ENCODE results near the gene CMKLR1.

The CMKLR1 gene

DNA sequence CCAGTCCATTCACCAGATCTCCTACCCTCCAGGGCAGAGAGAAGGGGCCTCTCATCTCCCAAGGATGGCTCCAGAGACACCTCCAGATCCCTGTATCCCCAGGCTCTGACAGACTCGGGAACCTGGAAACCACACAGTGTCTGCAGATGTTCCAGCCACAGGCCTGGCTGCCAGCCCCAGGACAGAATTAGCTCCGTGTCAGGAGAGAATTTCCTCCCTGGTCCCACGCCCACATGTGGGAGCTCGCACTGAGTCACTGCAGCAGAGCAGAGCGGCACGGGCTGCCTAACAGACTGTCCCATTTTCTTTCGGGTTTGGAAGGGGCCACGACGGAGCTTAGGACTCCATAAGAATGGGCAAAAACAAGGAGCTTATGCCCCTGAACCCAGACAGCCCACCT lies 33.6 kb downstream of the CMKLR1 start:
- no peaks in the 10 kb centered on the region for H3K36me3 ChIP-seq (replicated peaks; ENCODE audit: insufficient read depth, low read length)
- no peak overlapping the region for H3K9ac ChIP-seq (ENCODE audit: low read length)
- H3F3A ChIP-seq (ENCODE audit: insufficient read depth, low read length): no peaks in the 10 kb centered on the region
- H3K4me3 ChIP-seq (ENCODE audit: low read length): no peak overlapping the region
- H4K20me1 ChIP-seq (ENCODE audit: insufficient read depth, low read length): no peaks in the 10 kb centered on the region
- H3K27ac ChIP-seq (ENCODE audit: low read length): no peak overlapping the region
- no peak for DNase-seq
- TF ChIP-seq EZH2phosphoT487 (IDR thresholded peaks at IDR 0.05; ENCODE audit: low read length) (no peak), EZH2 (optimal IDR thresholded peaks at IDR 0.05; ENCODE audit: low read depth, low read length) (no peak)
- TF ChIP-seq, protein P1, sequence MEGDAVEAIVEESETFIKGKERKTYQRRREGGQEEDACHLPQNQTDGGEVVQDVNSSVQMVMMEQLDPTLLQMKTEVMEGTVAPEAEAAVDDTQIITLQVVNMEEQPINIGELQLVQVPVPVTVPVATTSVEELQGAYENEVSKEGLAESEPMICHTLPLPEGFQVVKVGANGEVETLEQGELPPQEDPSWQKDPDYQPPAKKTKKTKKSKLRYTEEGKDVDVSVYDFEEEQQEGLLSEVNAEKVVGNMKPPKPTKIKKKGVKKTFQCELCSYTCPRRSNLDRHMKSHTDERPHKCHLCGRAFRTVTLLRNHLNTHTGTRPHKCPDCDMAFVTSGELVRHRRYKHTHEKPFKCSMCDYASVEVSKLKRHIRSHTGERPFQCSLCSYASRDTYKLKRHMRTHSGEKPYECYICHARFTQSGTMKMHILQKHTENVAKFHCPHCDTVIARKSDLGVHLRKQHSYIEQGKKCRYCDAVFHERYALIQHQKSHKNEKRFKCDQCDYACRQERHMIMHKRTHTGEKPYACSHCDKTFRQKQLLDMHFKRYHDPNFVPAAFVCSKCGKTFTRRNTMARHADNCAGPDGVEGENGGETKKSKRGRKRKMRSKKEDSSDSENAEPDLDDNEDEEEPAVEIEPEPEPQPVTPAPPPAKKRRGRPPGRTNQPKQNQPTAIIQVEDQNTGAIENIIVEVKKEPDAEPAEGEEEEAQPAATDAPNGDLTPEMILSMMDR (IDR thresholded peaks at IDR 0.05; ENCODE audit: low read length): no peak
- no peak overlapping the region for H2AFZ ChIP-seq (ENCODE audit: low read length)
- H3K4me2 ChIP-seq (ENCODE audit: low read depth, low read length): no peak overlapping the region
- H3K9me2 ChIP-seq (replicated peaks; ENCODE audit: insufficient read depth, low read length): no peaks in the 10 kb centered on the region
- H3K27me3 ChIP-seq (replicated peaks; ENCODE audit: insufficient read depth, low read length): no peaks in the 10 kb centered on the region
- no peaks in the 10 kb centered on the region for H3K79me2 ChIP-seq (ENCODE audit: low read length)
- no peaks in the 10 kb centered on the region for H3K9me3 ChIP-seq (replicated peaks; ENCODE audit: insufficient read depth, low read length)
- H3K4me1 ChIP-seq (ENCODE audit: low read length): no peaks in the 10 kb centered on the region

- no peaks in the 10 kb centered on the region for H3K27me3 ChIP-seq (replicated peaks; ENCODE audit: insufficient read depth, low read length)
- no peak overlapping the region for H3K4me3 ChIP-seq (ENCODE audit: low read length)
Measured at GRCh38 chr12:108304633-108305032, 34.5 kb downstream of the CMKLR1 start.

DNA sequence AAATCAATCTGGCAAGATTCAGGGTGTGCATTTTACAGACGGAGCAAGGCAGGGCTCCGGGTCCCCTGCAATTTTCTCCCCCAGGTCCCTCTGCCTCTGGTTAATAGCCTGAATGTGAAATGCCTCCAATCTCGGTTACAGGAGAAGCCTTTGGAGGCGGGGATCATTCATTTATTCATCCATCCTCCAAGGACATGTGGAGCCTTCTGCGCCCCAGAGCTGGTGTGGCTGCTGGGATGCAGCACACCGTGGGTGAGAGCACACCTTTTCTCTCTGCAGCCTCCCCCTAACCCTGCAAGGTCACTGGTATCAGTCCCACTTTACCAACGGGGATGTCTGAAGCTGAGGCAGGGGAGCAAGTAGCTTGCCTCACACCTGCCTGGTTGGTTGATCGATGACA lies 35.4 kb downstream of the CMKLR1 start:
- Histone ChIP-seq H3K4me1 (ENCODE audit: low read length) (no peaks in the 10 kb centered on the region), H3K79me2 (ENCODE audit: low read length) (no peaks in the 10 kb centered on the region), H3K4me3 (ENCODE audit: low read length) (no peak overlapping the region), H3K9me2 (replicated peaks; ENCODE audit: insufficient read depth, low read length) (no peaks in the 10 kb centered on the region), H3K9me3 (replicated peaks; ENCODE audit: insufficient read depth, low read length) (no peaks in the 10 kb centered on the region), H3K4me2 (ENCODE audit: low read depth, low read length) (no peak overlapping the region), H3K27ac (ENCODE audit: low read length) (no peak overlapping the region), H3F3A (ENCODE audit: insufficient read depth, low read length) (no peaks in the 10 kb centered on the region), H2AFZ (ENCODE audit: low read length) (no peak overlapping the region), H3K36me3 (replicated peaks; ENCODE audit: insufficient read depth, low read length) (no peaks in the 10 kb centered on the region), H3K27me3 (replicated peaks; ENCODE audit: insufficient read depth, low read length) (no peaks in the 10 kb centered on the region), H3K9ac (ENCODE audit: low read length) (no peak overlapping the region), H4K20me1 (ENCODE audit: insufficient read depth, low read length) (no peaks in the 10 kb centered on the region)
- TF ChIP-seq EZH2phosphoT487 (IDR thresholded peaks at IDR 0.05; ENCODE audit: low read length): no peak
- no peak for TF ChIP-seq EZH2 (optimal IDR thresholded peaks at IDR 0.05; ENCODE audit: low read depth, low read length)
- TF ChIP-seq, protein P1 (IDR thresholded peaks at IDR 0.05; ENCODE audit: low read length): no peak
- no peak for DNase-seq

More at GRCh38 chr12:108304633-108305032, 34.5 kb downstream of the CMKLR1 start:
- no peaks in the 10 kb centered on the region for H3K79me2 ChIP-seq (ENCODE audit: low read length)
- H3K9me3 ChIP-seq (replicated peaks; ENCODE audit: insufficient read depth, low read length): no peaks in the 10 kb centered on the region
- no peak overlapping the region for H3K27ac ChIP-seq (ENCODE audit: low read length)
- H3K4me1 ChIP-seq (ENCODE audit: low read length): no peaks in the 10 kb centered on the region
- no peak overlapping the region for H2AFZ ChIP-seq (ENCODE audit: low read length)
- TF ChIP-seq, protein P1 (IDR thresholded peaks at IDR 0.05; ENCODE audit: low read length): no peak
- TF ChIP-seq EZH2 (optimal IDR thresholded peaks at IDR 0.05; ENCODE audit: low read depth, low read length) (no peak), EZH2phosphoT487 (IDR thresholded peaks at IDR 0.05; ENCODE audit: low read length) (no peak)
- no peak for DNase-seq
- H3F3A ChIP-seq (ENCODE audit: insufficient read depth, low read length): no peaks in the 10 kb centered on the region
- no peaks in the 10 kb centered on the region for H3K36me3 ChIP-seq (replicated peaks; ENCODE audit: insufficient read depth, low read length)
- no peak overlapping the region for H3K4me2 ChIP-seq (ENCODE audit: low read depth, low read length)
- H4K20me1 ChIP-seq (ENCODE audit: insufficient read depth, low read length): no peaks in the 10 kb centered on the region
- H3K9me2 ChIP-seq (replicated peaks; ENCODE audit: insufficient read depth, low read length): no peaks in the 10 kb centered on the region
- no peak overlapping the region for H3K9ac ChIP-seq (ENCODE audit: low read length)

Data from MM.1S (cell line).